HepG2 (cell line): ENCODE measurements around the gene NOTO. TPM values are rescaled to one million over a fixed set of nuclear protein-coding genes. Genes with fewer than 3 reads are reported as not detected.
A peak's percentile ranks its signal among the peaks of the same experiment; 100 is the strongest.

ENCODE experiments used
- ATRX ChIP-seq: sonication (generic); formaldehyde crosslinking; IDR thresholded peaks from 2 replicates; pipeline ENCODE4 v1.4.0; 2020; ENCODE audit warnings: missing genetic modification reagents, borderline replicate concordance
- MED1 ChIP-seq: sonication (generic); formaldehyde crosslinking; IDR thresholded peaks from 2 replicates; pipeline ENCODE4 v1.4.0; 2020; ENCODE audit warnings: missing genetic modification reagents
- NFE2L2 ChIP-seq: fragments of 150-350 bp; IDR thresholded peaks from 2 replicates; pipeline ENCODE4 v1.6.1; 2014; ENCODE audit warnings: low read length
- THYN1 ChIP-seq: sonication (generic); formaldehyde crosslinking; IDR thresholded peaks from 2 replicates; pipeline ENCODE4 v1.8.1; 2023; ENCODE audit warnings: low read depth, mild to moderate bottlenecking, moderate library complexity, missing genetic modification reagents, borderline replicate concordance
- ZHX2 ChIP-seq, 2 experiments: sonication (generic) in 1 of 2; formaldehyde crosslinking in 1 of 2; IDR thresholded peaks; 2 replicates each; pipeline versions ENCODE4 v1.6.1 to v1.9.0; 2014 to 2022; ENCODE audit warnings: antibody characterized with exemption in 1 of 2, borderline replicate concordance in 1 of 2, inconsistent platforms in 1 of 2, low read depth in 1 of 2, missing genetic modification reagents in 1 of 2
- ZNF101 ChIP-seq: sonication (generic); formaldehyde crosslinking; IDR thresholded peaks from 2 replicates; pipeline ENCODE4 v1.4.0; 2020; ENCODE audit warnings: mild to moderate bottlenecking, low read depth, missing genetic modification reagents, borderline replicate concordance
- ZNF552 ChIP-seq: sonication (generic); formaldehyde crosslinking; IDR thresholded peaks from 2 replicates; pipeline ENCODE4 v1.9.0; 2022; ENCODE audit warnings: missing genetic modification reagents, mild to moderate bottlenecking, borderline replicate concordance
- polyA plus RNA-seq, 8 experiments: library from polyadenylated mRNA; depleted of rRNA in 3 of 8; stranded (reverse) in 7 of 8; unstranded in 1 of 8; fragments of >200 nt; fragmentation: Illumina TruSeq in 4 of 8; extraction: Trizol in 4 of 8; gene quantifications; 2 replicates each; pipeline versions ENCODE4 v1.2.1 to v1.2.3, GENCODE V29; 2011 to 2016; ENCODE audit warnings: low read depth in 4 of 8, missing spikeins in 1 of 8, mixed read lengths in 1 of 8; ENCODE audit not compliant: insufficient read depth in 1 of 8
- total RNA-seq, 5 experiments: library from RNA; depleted of rRNA; stranded (reverse); fragments of >200 nt; fragmentation: Illumina TruSeq; extraction: Trizol; gene quantifications; 2 replicates each; pipeline ENCODE4 v1.2.3, GENCODE V29; 2016; ENCODE audit warnings: low read depth in 1 of 5
- TF ChIP-seq, protein P1 (sequence below), 2 experiments: fragments of 450-650 bp in 1 of 2; sonication (generic) in 1 of 2; formaldehyde crosslinking in 1 of 2; IDR thresholded peaks; 2 replicates each; pipeline versions ENCODE4 v1.6.1 to v1.8.0; 2016 to 2022; ENCODE audit warnings: antibody characterized with exemption in 1 of 2, mild to moderate bottlenecking in 1 of 2, missing genetic modification reagents in 1 of 2
- TF ChIP-seq, protein P2 (sequence below): sonication (generic); formaldehyde crosslinking; IDR thresholded peaks from 2 replicates; pipeline ENCODE4 v1.4.0; 2020; ENCODE audit warnings: mild to moderate bottlenecking, missing genetic modification reagents

Gene NOTO
- total and polyA plus RNA-seq, 2 of the 13 experiments (the other 11 are each of a cell fraction or from before 2014, with no cell fraction given) = not detected

GRCh38 chr2:73233932-73234832 is 31.8 kb downstream of the NOTO start, which contains the start of gene CCT7 (continued):
- TF ChIP-seq, protein P1, sequence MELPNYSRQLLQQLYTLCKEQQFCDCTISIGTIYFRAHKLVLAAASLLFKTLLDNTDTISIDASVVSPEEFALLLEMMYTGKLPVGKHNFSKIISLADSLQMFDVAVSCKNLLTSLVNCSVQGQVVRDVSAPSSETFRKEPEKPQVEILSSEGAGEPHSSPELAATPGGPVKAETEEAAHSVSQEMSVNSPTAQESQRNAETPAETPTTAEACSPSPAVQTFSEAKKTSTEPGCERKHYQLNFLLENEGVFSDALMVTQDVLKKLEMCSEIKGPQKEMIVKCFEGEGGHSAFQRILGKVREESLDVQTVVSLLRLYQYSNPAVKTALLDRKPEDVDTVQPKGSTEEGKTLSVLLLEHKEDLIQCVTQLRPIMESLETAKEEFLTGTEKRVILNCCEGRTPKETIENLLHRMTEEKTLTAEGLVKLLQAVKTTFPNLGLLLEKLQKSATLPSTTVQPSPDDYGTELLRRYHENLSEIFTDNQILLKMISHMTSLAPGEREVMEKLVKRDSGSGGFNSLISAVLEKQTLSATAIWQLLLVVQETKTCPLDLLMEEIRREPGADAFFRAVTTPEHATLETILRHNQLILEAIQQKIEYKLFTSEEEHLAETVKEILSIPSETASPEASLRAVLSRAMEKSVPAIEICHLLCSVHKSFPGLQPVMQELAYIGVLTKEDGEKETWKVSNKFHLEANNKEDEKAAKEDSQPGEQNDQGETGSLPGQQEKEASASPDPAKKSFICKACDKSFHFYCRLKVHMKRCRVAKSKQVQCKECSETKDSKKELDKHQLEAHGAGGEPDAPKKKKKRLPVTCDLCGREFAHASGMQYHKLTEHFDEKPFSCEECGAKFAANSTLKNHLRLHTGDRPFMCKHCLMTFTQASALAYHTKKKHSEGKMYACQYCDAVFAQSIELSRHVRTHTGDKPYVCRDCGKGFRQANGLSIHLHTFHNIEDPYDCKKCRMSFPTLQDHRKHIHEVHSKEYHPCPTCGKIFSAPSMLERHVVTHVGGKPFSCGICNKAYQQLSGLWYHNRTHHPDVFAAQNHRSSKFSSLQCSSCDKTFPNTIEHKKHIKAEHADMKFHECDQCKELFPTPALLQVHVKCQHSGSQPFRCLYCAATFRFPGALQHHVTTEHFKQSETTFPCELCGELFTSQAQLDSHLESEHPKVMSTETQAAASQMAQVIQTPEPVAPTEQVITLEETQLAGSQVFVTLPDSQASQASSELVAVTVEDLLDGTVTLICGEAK (IDR thresholded peaks at IDR 0.05) = peak; percentile 70
- TF ChIP-seq, protein P1 (CRISPR knock-in tag; IDR thresholded peaks at IDR 0.05) = peak; percentile 81
- TF ChIP-seq ATRX (no peak), ZNF101 (CRISPR knock-in tag) (no peak), NFE2L2 (no peak), ZNF552 (CRISPR knock-in tag) (peak; percentile 38; the same call in 1 of the 2 replicates), THYN1 (CRISPR knock-in tag) (0 out of 2 replicates have a peak, but pooled peaks have one; percentile 55), MED1 (peak; percentile 84), ZHX2 (IDR thresholded peaks at IDR 0.05; ENCODE audit: low read depth) (peak; percentile 74), ZHX2 (CRISPR knock-in tag; IDR thresholded peaks at IDR 0.05; ENCODE audit: borderline replicate concordance) (0 out of 2 replicates have a peak, but pooled peaks have one; percentile 82)
- TF ChIP-seq, protein P2, sequence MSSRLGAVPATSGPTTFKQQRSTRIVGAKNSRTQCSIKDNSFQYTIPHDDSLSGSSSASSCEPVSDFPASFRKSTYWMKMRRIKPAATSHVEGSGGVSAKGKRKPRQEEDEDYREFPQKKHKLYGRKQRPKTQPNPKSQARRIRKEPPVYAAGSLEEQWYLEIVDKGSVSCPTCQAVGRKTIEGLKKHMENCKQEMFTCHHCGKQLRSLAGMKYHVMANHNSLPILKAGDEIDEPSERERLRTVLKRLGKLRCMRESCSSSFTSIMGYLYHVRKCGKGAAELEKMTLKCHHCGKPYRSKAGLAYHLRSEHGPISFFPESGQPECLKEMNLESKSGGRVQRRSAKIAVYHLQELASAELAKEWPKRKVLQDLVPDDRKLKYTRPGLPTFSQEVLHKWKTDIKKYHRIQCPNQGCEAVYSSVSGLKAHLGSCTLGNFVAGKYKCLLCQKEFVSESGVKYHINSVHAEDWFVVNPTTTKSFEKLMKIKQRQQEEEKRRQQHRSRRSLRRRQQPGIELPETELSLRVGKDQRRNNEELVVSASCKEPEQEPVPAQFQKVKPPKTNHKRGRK (CRISPR knock-in tag) = no peak
